GM13977 (cell line): Measurements from ENCODE around the gene LSAMP.
A peak's percentile ranks its signal among the peaks of the same experiment; 100 is the strongest.
"Not testable (repeated sequence)": the region's sequence is repeated elsewhere in the genome, so short reads cannot be mapped to it uniquely, and the experiment has no call there.

Source experiments
- DNase-seq: peaks from one replicate; pipeline ENCODE4 v3.0.0; 2012; ENCODE audit warnings: low spot score
- in situ Hi-C: fragments of 300-500 bp; cut with MboI; formaldehyde crosslinking; loops from one replicate; pipeline ENCODE4 v1.12.0; 2022; ENCODE audit warnings: low sequenced_read_pairs, low pct_unique_long_range_greater_than_20kb, mixed read lengths, inconsistent platforms; ENCODE audit not compliant: unreplicated experiment
- TF ChIP-seq, protein P1 (sequence below): IDR thresholded peaks from 2 replicates; pipeline ENCODE4 v1.5.1; 2012; ENCODE audit warnings: mild to moderate bottlenecking, control low read depth; ENCODE audit not compliant: insufficient read depth; ENCODE audit errors: extremely low read depth, missing control alignments

LSAMP gene

DNA sequence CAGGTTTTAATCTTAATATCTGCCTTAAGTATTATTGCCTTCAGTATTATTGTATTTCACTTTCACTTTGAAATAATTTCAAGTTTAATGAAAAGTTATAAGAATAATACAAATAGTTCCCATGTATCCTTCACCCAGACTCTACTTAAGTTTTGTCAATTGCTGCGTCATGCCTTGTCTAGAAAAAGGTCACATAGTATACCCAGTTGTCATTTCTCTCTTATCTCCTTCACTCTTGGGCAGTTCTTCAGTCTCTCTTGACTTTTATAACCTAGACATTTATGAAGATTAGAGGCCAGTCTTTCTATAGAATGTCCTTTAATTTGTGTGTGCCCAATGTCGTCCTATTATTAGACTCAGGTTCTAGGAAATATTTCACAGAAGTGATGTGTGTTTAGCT, 367.7 kb downstream of the LSAMP start:
- no peak for DNase-seq
- TF ChIP-seq, protein P1, sequence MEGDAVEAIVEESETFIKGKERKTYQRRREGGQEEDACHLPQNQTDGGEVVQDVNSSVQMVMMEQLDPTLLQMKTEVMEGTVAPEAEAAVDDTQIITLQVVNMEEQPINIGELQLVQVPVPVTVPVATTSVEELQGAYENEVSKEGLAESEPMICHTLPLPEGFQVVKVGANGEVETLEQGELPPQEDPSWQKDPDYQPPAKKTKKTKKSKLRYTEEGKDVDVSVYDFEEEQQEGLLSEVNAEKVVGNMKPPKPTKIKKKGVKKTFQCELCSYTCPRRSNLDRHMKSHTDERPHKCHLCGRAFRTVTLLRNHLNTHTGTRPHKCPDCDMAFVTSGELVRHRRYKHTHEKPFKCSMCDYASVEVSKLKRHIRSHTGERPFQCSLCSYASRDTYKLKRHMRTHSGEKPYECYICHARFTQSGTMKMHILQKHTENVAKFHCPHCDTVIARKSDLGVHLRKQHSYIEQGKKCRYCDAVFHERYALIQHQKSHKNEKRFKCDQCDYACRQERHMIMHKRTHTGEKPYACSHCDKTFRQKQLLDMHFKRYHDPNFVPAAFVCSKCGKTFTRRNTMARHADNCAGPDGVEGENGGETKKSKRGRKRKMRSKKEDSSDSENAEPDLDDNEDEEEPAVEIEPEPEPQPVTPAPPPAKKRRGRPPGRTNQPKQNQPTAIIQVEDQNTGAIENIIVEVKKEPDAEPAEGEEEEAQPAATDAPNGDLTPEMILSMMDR = no peak
- in situ Hi-C loops = no loop called here

DNA sequence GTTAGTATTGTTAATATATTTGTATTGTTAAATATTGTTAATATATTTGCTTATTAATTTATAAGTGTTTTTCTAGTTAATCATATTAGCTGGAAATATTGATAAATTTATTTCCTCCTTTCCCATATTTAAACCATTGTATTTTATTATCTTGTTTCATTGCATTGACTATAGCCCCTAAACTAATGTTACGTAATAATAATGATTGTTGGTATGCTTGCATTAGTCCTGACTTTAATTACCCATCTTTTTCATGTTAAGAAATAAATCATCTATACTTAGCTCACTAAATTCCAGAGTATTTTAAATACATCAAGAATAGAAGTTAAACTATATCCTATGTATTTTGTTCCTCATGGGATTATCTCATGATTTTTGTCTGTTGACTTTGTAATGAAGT, 368.2 kb downstream of the LSAMP start:
- DNase-seq = no peak
- in situ Hi-C loops = no loop called here
- TF ChIP-seq, protein P1 = no peak

- DNase-seq, in situ Hi-C loops: not testable (repeated sequence)
These were observed 374.6 kb downstream of the LSAMP start for GRCh38 chr3:116070516-116071278.

DNA sequence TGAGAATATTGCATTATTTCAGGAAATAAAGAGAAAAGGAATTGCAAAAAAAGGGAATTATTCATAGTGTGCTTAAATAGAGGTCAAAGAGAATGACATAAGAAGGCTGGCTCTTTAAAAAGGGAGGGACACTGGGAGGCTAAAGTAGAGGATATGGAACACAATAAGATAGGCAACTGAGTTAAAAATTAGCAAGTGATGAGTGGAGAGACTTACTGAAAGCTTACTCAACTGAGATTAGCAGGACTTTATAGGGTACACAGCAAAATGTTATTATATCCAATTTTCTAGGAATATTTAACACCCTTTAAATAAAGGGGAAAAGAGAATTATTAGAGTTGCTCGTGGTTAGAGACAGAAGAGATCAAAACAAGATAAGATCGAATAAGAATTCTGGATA, 375.2 kb downstream of the LSAMP start:
- TF ChIP-seq, protein P1 = no peak
- DNase-seq = no peak
- in situ Hi-C loops = no loop called here

DNA sequence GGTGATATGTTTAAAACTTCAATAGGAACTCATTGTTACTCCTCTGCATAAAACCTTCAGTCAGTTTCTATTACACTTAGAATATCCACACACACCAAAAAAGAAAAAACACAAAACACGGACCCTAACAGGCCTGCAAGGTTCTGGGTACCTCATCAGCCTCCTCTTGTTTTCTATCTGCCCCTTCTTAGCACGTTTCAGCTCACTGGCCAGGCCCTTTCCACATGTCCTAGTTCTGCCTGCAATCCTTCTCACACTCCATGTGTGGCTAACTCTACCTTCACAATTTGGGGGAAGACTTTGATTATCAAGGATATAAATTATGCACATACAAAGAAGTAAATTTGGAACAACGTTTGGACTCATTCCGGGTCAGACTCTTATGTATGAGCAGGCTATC, 376.3 kb downstream of the LSAMP start:
- TF ChIP-seq, protein P1 = no peak
- in situ Hi-C loops = no loop called here
- DNase-seq = no peak

- in situ Hi-C loops = no loop called here
- peak; percentile 14 for DNase-seq
- TF ChIP-seq, protein P1 = no peak
These were observed 378.0 kb downstream of the LSAMP start for GRCh38 chr3:116067326-116067725.

- DNase-seq = no peak
- in situ Hi-C loops = no loop called here
- TF ChIP-seq, protein P1 = no peak
These were observed 379.8 kb downstream of the LSAMP start for GRCh38 chr3:116065501-116065900.
